Endothelial cell of coronary artery (primary cell): ENCODE data around the gene WDFY1. TPM values are rescaled to one million over a fixed set of nuclear protein-coding genes. Genes with fewer than 3 reads are reported as not detected.

Experiments used
- total RNA-seq: library from RNA; depleted of rRNA; stranded (reverse); fragments of >200 nt; gene quantifications from 2 replicates; pipeline ENCODE4 v1.2.3, GENCODE V29; 2014

WDFY1 gene
- 126 and 176 TPM in 2 replicates for total RNA-seq

GRCh38 chr2:223944703-223945531 lies at the start of gene WDFY1:
WDFY1 (minus strand) TSS chr2:223945335; CDS start chr2:223945284, 51 bp downstream.

GRCh38 chr2:223957092-223957851 lies 12.1 kb upstream of the WDFY1 start, which contains the start of gene MRPL44:
MRPL44 (plus strand) TSS chr2:223957463; CDS start chr2:223957473, 10 bp downstream.

GRCh38 chr2:223837287-223838061 lies 107.7 kb downstream of the WDFY1 start, which contains the start of gene AP1S3:
AP1S3 (minus strand) TSS chr2:223837582; CDS start chr2:223837450, 132 bp downstream.

Other genes starting within 250 kb of the WDFY1 start
- gene AP1S3, start 107.8 kb downstream of the WDFY1 start, total RNA-seq, result 3.2 and 7.7 TPM in 2 replicates
- 26.8 and 29.1 TPM in 2 replicates for gene MRPL44, start 12.1 kb upstream of the WDFY1 start, total RNA-seq
- 7.2 and 18.6 TPM in 2 replicates for gene SERPINE2, start 94.0 kb upstream of the WDFY1 start, total RNA-seq